ENCODE data around the gene AK3. TPM values are rescaled to one million over a fixed set of nuclear protein-coding genes. Genes with fewer than 3 reads are reported as not detected.

AK3 gene
- total and polyA plus RNA-seq, 2 of the 8 experiments (the other 6 are each of a cell fraction or from before 2014, with no cell fraction given), result 8.9 to 30.0 TPM

DNA sequence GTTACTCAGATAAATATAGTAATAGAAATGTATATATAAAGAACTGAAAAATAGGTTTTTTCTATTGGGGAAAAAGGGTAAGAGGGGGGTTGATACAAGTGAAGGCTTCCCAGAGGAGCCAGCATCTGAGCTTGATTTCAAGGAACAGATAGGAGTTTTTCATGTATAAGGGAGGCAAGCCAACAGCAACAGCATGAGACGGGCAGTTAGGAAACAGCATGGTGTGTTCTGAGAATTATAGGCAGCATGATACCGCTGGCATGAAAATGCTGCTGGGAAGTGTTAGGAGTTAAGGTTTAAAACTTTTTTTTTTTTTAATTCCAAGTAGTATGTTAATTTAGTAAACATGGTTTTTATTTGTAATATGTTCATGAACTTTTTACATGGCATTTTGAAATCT, 52.0 kb downstream of the AK3 start:
- Histone ChIP-seq H3K4ac (replicated peaks; ENCODE audit: insufficient read length, low read depth, low read length) (no peak overlapping the region), H3K23ac (ENCODE audit: insufficient read length) (no peak overlapping the region), H2BK15ac (ENCODE audit: low read length) (no peak overlapping the region), H4K91ac (replicated peaks; ENCODE audit: insufficient read length, low read length) (no peak overlapping the region), H2BK120ac (replicated peaks; ENCODE audit: low read depth, low read length) (no peak overlapping the region), H4K5ac (ENCODE audit: insufficient read length, low read depth, low read length) (no peak overlapping the region), H2AK5ac (ENCODE audit: low read depth, low read length) (no peak overlapping the region), H3K9ac (replicated peaks in 1 of 4; ENCODE audit: extremely low read depth in 1 of 4, low read depth in 3 of 4, low read length in 3 of 4) (peak overlapping the region in 1 of 4 experiments; percentile 47; a peak in 1 of 7 replicates), H4K20me1 (replicated peaks in 1 of 2; ENCODE audit: control insufficient read depth in 1 of 2, insufficient read depth in 2 of 2, low read length in 2 of 2) (peaks cover 0 to 1% of the 10 kb centered on the region in 2 experiments), H3K4me2 (ENCODE audit: insufficient read depth in 1 of 2, low read depth in 2 of 2, low read length in 2 of 2) (no peak overlapping the region), H3K23me2 (ENCODE audit: low read depth, low read length) (no peaks in the 10 kb centered on the region), H3K9me3 (ENCODE audit: insufficient read depth in 2 of 2, low read depth in 1 of 2, low read length in 1 of 2) (no peaks in the 10 kb centered on the region), H3K56ac (replicated peaks; ENCODE audit: insufficient read length, low read depth, low read length) (no peak overlapping the region), H2BK5ac (ENCODE audit: low read depth, low read length) (no peak overlapping the region), H2AFZ (ENCODE audit: low read length) (no peak overlapping the region), H3K36me3 (ENCODE audit: control insufficient read depth in 2 of 4, insufficient read depth in 4 of 4, low read length in 3 of 4) (peaks cover 4 to 47% (median 13%) of the 10 kb centered on the region in 4 experiments), H3K18ac (ENCODE audit: extremely low read depth, low read length) (no peak overlapping the region), H2BK12ac (ENCODE audit: low read depth, low read length) (no peak overlapping the region), H3K79me1 (ENCODE audit: low read depth, low read length) (no peaks in the 10 kb centered on the region), H4K8ac (ENCODE audit: extremely low read depth, insufficient read depth, low read length) (no peak overlapping the region), H3K27me3 (replicated peaks in 1 of 4; ENCODE audit: control insufficient read depth in 3 of 4, extremely low read depth in 1 of 4, insufficient read depth in 3 of 4, low read length in 3 of 4) (no peaks in the 10 kb centered on the region), H2BK20ac (ENCODE audit: low read length) (no peak overlapping the region), H3K79me2 (ENCODE audit: control insufficient read depth in 1 of 2, insufficient read depth in 2 of 2, low read length in 2 of 2) (peaks cover 0 to 11% of the 10 kb centered on the region in 2 experiments; a peak in 2 of 4 replicates), H3K4me3 (ENCODE audit: extremely low read depth in 1 of 4, insufficient read depth in 2 of 4, low read depth in 3 of 4, low read length in 4 of 4) (no peak overlapping the region), H3K14ac (ENCODE audit: insufficient read length) (no peak overlapping the region), H3K4me1 (replicated peaks in 1 of 4; ENCODE audit: control insufficient read depth in 3 of 4, insufficient read depth in 4 of 4, low read length in 3 of 4) (no peaks in the 10 kb centered on the region), H3K27ac (ENCODE audit: low read depth, low read length) (no peak overlapping the region)
- no peak for FAIRE-seq
- no peak for DNase-seq (ENCODE audit: low read depth in 1 of 2, low spot score in 2 of 2)
- WGBS, 2 experiments (ENCODE audit: extremely low coverage in 1 of 2, insufficient coverage in 1 of 2, insufficient read length in 1 of 2, insufficient replicate concordance in 2 of 2, low coverage in 1 of 2, low lambda C conversion rate in 2 of 2, missing lambda C conversion rate in 1 of 2), result 94% methylated on average over 2 of the region's 2 CpGs; no CpG with 5 or more reads in 1 of the 2 experiments
- ChIA-PET CTCF (ENCODE audit: partially characterized antibody) (no interaction called here), POLR2A (ENCODE audit: partially characterized antibody) (no interaction called here)
- TF ChIP-seq NANOG (IDR thresholded peaks at IDR 0.05; ENCODE audit: insufficient read depth, low read depth, low read length, poor library complexity, severe bottlenecking) (no peak), ASH2L (IDR thresholded peaks at IDR 0.05; ENCODE audit: low read length) (no peak), TAF7 (optimal IDR thresholded peaks at IDR 0.05; ENCODE audit: borderline replicate concordance, low read depth, low read length) (no peak), RXRA (IDR thresholded peaks at IDR 0.05; ENCODE audit: insufficient read depth, low read depth, low read length) (no peak), FOSL1 (IDR thresholded peaks at IDR 0.05; ENCODE audit: insufficient read depth, low read depth, low read length) (no peak), HDAC2 (IDR thresholded peaks at IDR 0.05; ENCODE audit: borderline replicate concordance in 1 of 2, low read depth in 2 of 2, low read length in 2 of 2) (no peak), SIRT6 (IDR thresholded peaks at IDR 0.05; ENCODE audit: low read length) (no peak), CTBP2 (IDR thresholded peaks at IDR 0.05; ENCODE audit: borderline replicate concordance, insufficient read depth, insufficient read length, low read length) (no peak), GTF2F1 (IDR thresholded peaks at IDR 0.05; ENCODE audit: borderline replicate concordance, low read depth, low read length) (no peak), CHD2 (IDR thresholded peaks at IDR 0.05; ENCODE audit: low read length) (no peak), ZNF274 (IDR thresholded peaks at IDR 0.05; ENCODE audit: borderline replicate concordance, extremely low read depth, low read length) (no peak)

Measured in H1 (cell line).